GM12878 (cell line): ENCODE results near the gene ARHGAP27. TPM values are rescaled to one million over a fixed set of nuclear protein-coding genes. Genes with fewer than 3 reads are reported as not detected.

Source experiments
- ATAC-seq: fragments of 200-7000 bp; cut with Tn5 transposase; 3 replicates; pipeline ENCODE4 v1.9.1; 2020; ENCODE audit warnings: mild to moderate bottlenecking, moderate library complexity
- BruUV-seq: library from RNA; stranded (reverse); fragments of 400-500 nt; replicated peaks from 2 replicates; lab custom pipeline; 2021; lab: Mats Ljungman, UMichigan
- CTCF ChIA-PET: fragments of 300-600 bp; sonication (Branson Sonifier 250); formaldehyde crosslinking; extraction: SDS; loops from one replicate; lab custom pipeline; 2021; ENCODE audit warnings: inconsistent platforms; lab: Yijun Ruan, JAX
- POLR2A ChIA-PET: fragments of 350-600 bp; formaldehyde crosslinking; extraction: SDS; loops from one replicate; lab custom pipeline; 2021; ENCODE audit warnings: inconsistent platforms; lab: Charles Lee
- RAD21 ChIA-PET: fragments of 300-600 bp; sonication (Branson Sonifier 250); formaldehyde crosslinking; loops from one replicate; lab custom pipeline; 2023; ENCODE audit warnings: antibody characterized with exemption; ENCODE audit not compliant: unreplicated experiment; lab: Charles Lee
- SMC1A ChIA-PET: fragments of 300-600 bp; sonication (Branson Sonifier 250); formaldehyde crosslinking; loops from one replicate; lab custom pipeline; 2023; ENCODE audit not compliant: unreplicated experiment, uncharacterized antibody; lab: Charles Lee
- DNase-seq: peaks from one replicate; pipeline ENCODE4 v3.0.0-alpha.2; 2011; ENCODE audit warnings: low read depth, low spot score
- FAIRE-seq: peaks from 3 replicates; lab custom pipeline; 2011; peaks lifted over from hg19 to GRCh38; lab: Jason Lieb, UNC
- H2AFZ ChIP-seq: 2 replicates; pipeline ENCODE4 v1.6.0; 2011; ENCODE audit warnings: low read depth, low read length, control low read depth; ENCODE audit not compliant: control insufficient read depth
- H3K27ac ChIP-seq: 2 replicates; pipeline ENCODE4 v1.5.1; 2011; ENCODE audit warnings: control low read depth; ENCODE audit not compliant: control insufficient read depth, insufficient read depth
- H3K27me3 ChIP-seq, 2 experiments: replicated peaks in 1 of 2; 2 replicates each; pipeline versions ENCODE4 v1.6.0 to v1.6.1; 2011; ENCODE audit warnings: low read length in 1 of 2; ENCODE audit not compliant: control insufficient read depth in 2 of 2, insufficient read depth in 2 of 2
- H3K36me3 ChIP-seq, 2 experiments: 2 replicates each; pipeline ENCODE4 v1.5.1; 2011; ENCODE audit warnings: low read length in 1 of 2; ENCODE audit not compliant: control insufficient read depth in 2 of 2, insufficient read depth in 2 of 2
- H3K4me1 ChIP-seq: 2 replicates; pipeline ENCODE4 v1.6.1; 2011; ENCODE audit warnings: mild to moderate bottlenecking, low read length, moderate library complexity, mixed read lengths; ENCODE audit not compliant: control insufficient read depth, insufficient read depth
- H3K4me2 ChIP-seq: 2 replicates; pipeline ENCODE4 v1.6.0; 2011; ENCODE audit warnings: control low read depth; ENCODE audit not compliant: control insufficient read depth, insufficient read depth
- H3K4me3 ChIP-seq: fragments of 200-600 bp; sonication (generic); 2 replicates; pipeline ENCODE4 v1.5.1; 2016
- H3K79me2 ChIP-seq: 2 replicates; pipeline ENCODE4 v1.6.0; 2011; ENCODE audit warnings: low read length; ENCODE audit not compliant: control insufficient read depth, insufficient read depth
- H3K9ac ChIP-seq: 2 replicates; pipeline ENCODE4 v1.8.0; 2011; ENCODE audit warnings: low read length, control low read depth, mixed read lengths; ENCODE audit not compliant: control insufficient read depth, insufficient read depth
- H3K9me3 ChIP-seq: replicated peaks from 3 replicates; pipeline ENCODE4 v1.5.1; 2011; ENCODE audit warnings: mild to moderate bottlenecking, low read length; ENCODE audit not compliant: control insufficient read depth, insufficient read depth
- H4K20me1 ChIP-seq: 2 replicates; pipeline ENCODE4 v1.6.0; 2011; ENCODE audit not compliant: control insufficient read depth, insufficient read depth
- CHD2 ChIP-seq: IDR thresholded peaks from 2 replicates; pipeline ENCODE4 v1.6.1; 2011; ENCODE audit warnings: low read depth, low read length, improper control_type of control experiment, borderline replicate concordance
- FOXM1 ChIP-seq: IDR thresholded peaks from 2 replicates; pipeline ENCODE4 v1.6.1; 2012; ENCODE audit warnings: low read depth, mild to moderate bottlenecking, inconsistent platforms, low read length, moderate library complexity
- HDGF ChIP-seq: fragments of 450-650 bp; IDR thresholded peaks from 2 replicates; pipeline ENCODE4 v1.6.1; 2016; ENCODE audit warnings: antibody characterized with exemption
- IRF3 ChIP-seq: fragments of 450-650 bp; IDR thresholded peaks from 2 replicates; pipeline ENCODE4 v1.6.1; 2014; ENCODE audit warnings: mild to moderate bottlenecking
- MYC ChIP-seq: IDR thresholded peaks from 2 replicates; pipeline ENCODE4 v1.6.1; 2011; ENCODE audit warnings: mild to moderate bottlenecking, low read length, moderate library complexity, inconsistent platforms; ENCODE audit not compliant: insufficient read depth, insufficient replicate concordance, insufficient read length, severe bottlenecking
- RBBP5 ChIP-seq: fragments of 200-600 bp; sonication (generic); conservative IDR thresholded peaks from 2 replicates; pipeline ENCODE4 v1.6.1; 2016
- RCOR1 ChIP-seq: conservative IDR thresholded peaks from 2 replicates; pipeline ENCODE4 v1.6.1; 2012; ENCODE audit warnings: low read depth, low read length, improper control_type of control experiment
- RELA ChIP-seq: fragments of 450-650 bp; IDR thresholded peaks from 2 replicates; pipeline ENCODE4 v1.8.0; 2014; ENCODE audit warnings: borderline replicate concordance; ENCODE audit not compliant: partially characterized antibody
- WGBS: methylation state at CpG from one replicate; pipeline ENCODE4 v1.1.6; 2016; ENCODE audit warnings: low lambda C conversion rate; ENCODE audit not compliant: insufficient replicate concordance, insufficient coverage; ENCODE audit errors: missing lambda C conversion rate; 5-methylcytosine and 5-hydroxymethylcytosine counted together
- in situ Hi-C: fragments of 300-500 bp; cut with MboI; formaldehyde crosslinking; loops from 9 replicates; pipeline ENCODE4 v1.14.3; 2018; ENCODE audit warnings: mixed read lengths
- intact Hi-C: fragments of 100-400 bp; cut with micrococcal nuclease; formaldehyde crosslinking; loops from one replicate; pipeline ENCODE4 v1.14.2; 2022; ENCODE audit not compliant: unreplicated experiment
- polyA plus RNA-seq, 11 experiments: library from polyadenylated mRNA; depleted of rRNA in 4 of 11; unstranded in 6 of 11; stranded (reverse) in 5 of 11; fragments of >200 nt; fragmentation: Nextera tagmentation in 4 of 11; fragmentation: Illumina TruSeq in 1 of 11; extraction: Ambion mirVana in 4 of 11; extraction: Trizol in 1 of 11; gene quantifications; 1 replicate in 1 of 11; 2 replicates in 10 of 11; pipeline versions ENCODE4 v1.2.1 to v1.2.3, GENCODE V29; 2011 to 2016; ENCODE audit warnings: inconsistent platforms in 2 of 11, missing spikeins in 2 of 11, low read depth in 1 of 11
- total RNA-seq, 4 experiments: library from RNA; depleted of rRNA in 3 of 4; stranded (reverse); fragments of >200 nt in 3 of 4; fragmentation: Illumina TruSeq in 1 of 4; extraction: Trizol in 1 of 4; gene quantifications; 2 replicates each; pipeline versions ENCODE4 v1.2.1 to v1.2.3, GENCODE V29; 2013 to 2021

The ARHGAP27 gene
- total and polyA plus RNA-seq, 10 of the 15 experiments (the other 5 are each of a cell fraction or from before 2014, with no cell fraction given): 0.64 to 45.7 (median 17.7) TPM

GRCh38 chr17:45345554-45346215, 87.0 kb downstream of the ARHGAP27 start:
- CTCF ChIA-PET: interaction anchor here (0.7 to 1.9 kb wide), 5 partner anchors 10 to 69 kb away, joined by 3 to 5 read pairs (median 3); no protein-coding TSS in a partner anchor
- no peak for FAIRE-seq
- WGBS: 80% methylated on average over 3 of the region's 3 CpGs
- no peak for ATAC-seq
- H3K36me3 ChIP-seq: no peaks in the 10 kb centered on the region
- POLR2A ChIA-PET: interaction anchor here (1.5 kb wide), 1 partner anchor 9 kb away, joined by 3 read pairs; no protein-coding TSS in a partner anchor
- H3K9ac ChIP-seq: no peak overlapping the region
- no peaks in the 10 kb centered on the region for H3K4me1 ChIP-seq
- no peaks in the 10 kb centered on the region for H3K27me3 ChIP-seq
- H4K20me1 ChIP-seq: no peaks in the 10 kb centered on the region
- H2AFZ ChIP-seq: no peak overlapping the region
- no TSS peak for BruUV-seq
- no peak overlapping the region for H3K27ac ChIP-seq
- RAD21 ChIA-PET: interaction anchor here (0.9 to 1.2 kb wide), 3 partner anchors 29 to 68 kb away, joined by 3 to 7 read pairs (median 4); partner anchors contain the start of gene MAP3K14
- H3K4me2 ChIP-seq: no peak overlapping the region
- H3K9me3 ChIP-seq: no peaks in the 10 kb centered on the region; the same call in 2 of the 3 replicates
- TF ChIP-seq FOXM1: no peak
- TF ChIP-seq RCOR1: no peak
- no peak for TF ChIP-seq IRF3
- TF ChIP-seq CHD2: no peak
- TF ChIP-seq MYC: no peak
- TF ChIP-seq RELA: no peak
- no peak for TF ChIP-seq HDGF
- TF ChIP-seq RBBP5: no peak
- in situ Hi-C loops (no loop called here), intact Hi-C loops (no loop called here)
- H3K79me2 ChIP-seq: no peaks in the 10 kb centered on the region
- H3K4me3 ChIP-seq: no peak overlapping the region
- no peak for DNase-seq
- SMC1A ChIA-PET: interaction anchor here (1.0 to 2.7 kb wide), 5 partner anchors 11 to 30 kb away, joined by 3 to 15 read pairs (median 4); no protein-coding TSS in a partner anchor
